GM12875 (cell line): ENCODE data around the gene NUPR1.
A peak's percentile ranks its signal among the peaks of the same experiment; 100 is the strongest.
"Not testable (repeated sequence)": the region's sequence is repeated elsewhere in the genome, so short reads cannot be mapped to it uniquely, and the experiment has no call there.

Experiments used
- H3K4me3 ChIP-seq: one replicate; pipeline ENCODE4 v1.5.1; 2011; ENCODE audit warnings: low read depth, low read length, control low read depth
- CTCF ChIP-seq: IDR thresholded peaks from 2 replicates; pipeline ENCODE4 v1.5.1; 2011; ENCODE audit warnings: low read depth, mild to moderate bottlenecking, control low read depth, inconsistent platforms, low read length, moderate library complexity, borderline replicate concordance; ENCODE audit not compliant: insufficient read depth

The NUPR1 gene

DNA sequence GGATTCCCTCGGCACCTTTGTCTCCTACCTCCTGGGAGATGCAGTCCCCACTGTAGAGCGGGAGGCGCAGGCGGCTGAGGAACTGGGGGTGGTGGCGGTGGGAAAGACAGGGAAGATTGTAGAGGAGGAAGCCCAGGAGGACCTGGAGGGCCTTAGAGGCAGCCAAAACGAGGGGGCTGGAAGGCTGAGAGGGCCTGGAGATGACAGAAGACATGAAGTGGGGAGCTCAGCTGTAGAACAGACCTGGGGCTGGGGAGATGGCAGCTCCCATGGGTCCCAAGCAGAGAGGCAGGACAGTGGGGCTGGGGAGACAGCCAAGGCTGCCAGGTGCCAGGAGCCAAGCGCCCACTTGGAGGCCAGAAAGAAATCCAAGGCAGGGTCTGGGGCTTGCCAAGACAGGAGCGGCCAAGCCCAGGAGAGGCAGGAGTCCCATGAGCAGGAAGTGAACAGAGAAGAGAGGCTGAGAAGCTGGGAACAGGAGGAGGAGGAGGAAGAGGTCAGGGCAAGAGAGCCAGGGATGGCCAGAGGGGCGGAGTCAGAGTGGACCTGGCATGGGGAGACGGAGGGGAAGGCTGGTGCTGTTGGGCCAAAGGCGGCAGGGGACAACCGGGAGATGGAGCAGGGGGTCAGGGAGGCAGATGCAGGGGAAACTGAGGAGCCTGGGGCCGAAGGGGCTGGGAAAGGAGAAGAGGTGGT lies 43.5 kb downstream of the NUPR1 start:
- TF ChIP-seq CTCF: no peak

DNA sequence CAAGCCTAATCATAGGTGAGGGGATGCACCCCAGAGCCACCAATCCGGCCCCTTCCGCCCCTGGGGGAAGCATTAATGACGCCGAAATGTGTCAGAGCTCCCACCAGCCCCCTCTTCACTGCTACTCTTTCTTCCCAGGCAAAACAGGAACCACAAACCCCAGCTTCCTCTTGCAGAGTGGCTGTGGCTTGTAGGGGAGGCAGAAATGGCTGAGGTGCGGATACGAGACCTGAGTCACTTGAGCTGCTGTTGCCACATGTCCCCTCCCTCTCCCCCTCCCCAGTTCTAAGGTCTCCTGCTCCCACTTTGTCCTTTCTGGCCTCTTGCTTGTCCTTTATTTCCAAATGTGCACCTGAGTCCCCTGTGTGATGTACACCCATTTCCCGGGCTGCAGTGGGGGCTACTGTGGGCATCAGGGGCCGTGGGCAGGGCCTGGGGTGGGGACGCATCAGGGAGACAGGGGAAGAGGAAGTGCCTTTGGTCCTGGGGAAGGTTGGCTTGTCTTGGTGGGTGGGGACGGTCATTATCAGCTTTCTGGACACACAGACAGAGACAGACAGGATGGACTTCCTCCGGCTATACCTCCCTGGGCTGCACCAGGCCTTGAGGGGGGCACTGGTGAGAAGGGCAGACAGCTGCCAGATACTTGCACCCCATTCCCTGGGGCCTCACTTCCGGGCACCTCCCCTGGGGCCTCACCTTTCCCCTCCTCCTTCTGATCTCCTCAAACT lies 44.5 kb downstream of the NUPR1 start, which contains the start of gene APOBR:
APOBR (plus strand) TSS at position 523 of the 731 bp plus-strand sequence; CDS start at position 562, 39 bp downstream.
- peak within 1 kb of the TSS; percentile 51 for H3K4me3 ChIP-seq
- no peak for TF ChIP-seq CTCF

More for the DNA sequence above, 43.5 kb downstream of the NUPR1 start:
- peak overlapping the region; percentile 51 for H3K4me3 ChIP-seq

DNA sequence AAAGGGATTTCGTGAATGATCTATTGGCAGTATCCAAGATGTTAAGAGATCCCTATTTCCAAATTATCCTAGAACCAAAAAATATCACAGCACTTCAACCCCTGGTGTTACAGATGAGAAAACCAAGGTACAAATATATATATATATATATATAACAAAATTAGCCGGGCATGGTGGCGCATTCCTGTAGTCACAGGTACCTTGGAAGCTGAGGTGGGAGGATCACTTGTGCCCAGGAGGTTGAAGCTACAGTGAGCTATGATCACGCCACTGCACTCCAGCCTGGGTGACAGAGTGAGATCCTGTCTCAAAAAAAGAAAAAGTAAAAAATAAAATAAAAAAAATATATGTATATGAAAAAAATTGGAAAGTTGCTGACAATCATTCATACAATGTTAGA lies 46.3 kb downstream of the NUPR1 start:
- H3K4me3 ChIP-seq: no peak overlapping the region

DNA sequence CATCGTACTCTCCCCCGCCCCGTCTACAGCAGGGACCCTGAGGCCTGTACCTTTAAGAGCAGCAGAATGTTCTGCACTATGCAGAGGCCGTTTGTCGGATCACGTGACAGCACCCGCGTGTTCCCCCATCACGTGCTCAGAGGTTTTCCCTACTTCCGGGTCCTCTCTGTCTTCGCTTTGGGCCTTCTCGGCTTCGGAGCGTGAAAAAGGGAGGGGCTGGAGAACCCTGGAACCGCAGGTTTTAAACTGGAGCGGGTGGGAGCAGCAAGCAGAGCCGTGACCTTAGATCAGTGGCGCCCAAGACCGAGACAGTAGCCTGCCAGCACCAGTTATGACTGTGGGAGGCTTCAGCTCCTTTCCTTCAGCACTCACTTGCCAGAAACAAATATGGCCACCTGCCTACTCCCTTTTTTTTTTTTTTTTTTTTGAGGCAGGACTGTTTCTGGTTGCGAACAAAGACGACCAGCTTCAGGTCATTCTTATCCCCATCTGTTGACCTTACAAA lies 46.8 kb downstream of the NUPR1 start, which contains the start of gene CLN3:
CLN3 (minus strand) TSS at position 105 of the 505 bp plus-strand sequence. CDS start 315 bp downstream, outside the sequence.
- no peak for TF ChIP-seq CTCF
- peak within 1 kb of the TSS; percentile 88 for H3K4me3 ChIP-seq

More for the DNA sequence above, 46.3 kb downstream of the NUPR1 start:
- TF ChIP-seq CTCF: no peak

DNA sequence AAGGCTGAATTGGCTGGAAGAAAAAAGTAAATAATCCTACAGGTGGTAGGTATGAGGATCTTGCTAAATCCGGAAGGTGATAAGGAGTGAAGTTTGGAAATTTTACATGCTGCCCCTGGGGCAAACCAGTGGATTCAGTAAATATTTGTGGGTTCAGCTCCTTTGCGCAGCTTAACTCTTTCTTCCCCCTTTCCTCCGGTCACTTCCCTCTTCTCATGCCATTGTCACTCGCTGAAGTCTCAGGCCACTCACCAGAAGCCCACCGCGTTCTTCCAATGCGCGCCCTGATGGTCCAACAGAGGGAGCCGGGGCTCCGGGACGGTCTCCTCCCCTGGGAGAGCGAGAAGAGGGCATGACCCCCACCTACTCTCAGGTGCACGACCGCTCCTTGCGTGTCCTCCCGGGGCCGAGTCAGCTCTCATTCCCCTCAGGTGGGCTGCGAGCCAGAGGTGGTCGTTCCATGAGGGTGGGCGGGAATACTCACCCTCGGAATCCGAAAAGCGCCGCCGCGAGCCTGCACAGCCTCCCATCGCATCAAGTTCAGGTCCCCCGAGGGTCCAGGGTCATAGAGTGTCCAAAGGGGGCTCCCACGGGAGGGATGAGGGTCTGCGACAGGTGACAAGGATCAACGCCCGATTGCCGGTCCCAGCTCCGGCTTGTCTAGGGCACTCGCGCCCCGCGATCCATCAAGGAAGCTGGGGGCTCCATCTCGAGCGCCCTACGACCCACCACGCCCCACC lies 47.4 kb downstream of the NUPR1 start:
- peak overlapping the region; percentile 88 for H3K4me3 ChIP-seq
- no peak for TF ChIP-seq CTCF

GRCh38 chr16:28486266-28486665 lies 52.5 kb downstream of the NUPR1 start:
- no peak for TF ChIP-seq CTCF
- H3K4me3 ChIP-seq: no peak overlapping the region

DNA sequence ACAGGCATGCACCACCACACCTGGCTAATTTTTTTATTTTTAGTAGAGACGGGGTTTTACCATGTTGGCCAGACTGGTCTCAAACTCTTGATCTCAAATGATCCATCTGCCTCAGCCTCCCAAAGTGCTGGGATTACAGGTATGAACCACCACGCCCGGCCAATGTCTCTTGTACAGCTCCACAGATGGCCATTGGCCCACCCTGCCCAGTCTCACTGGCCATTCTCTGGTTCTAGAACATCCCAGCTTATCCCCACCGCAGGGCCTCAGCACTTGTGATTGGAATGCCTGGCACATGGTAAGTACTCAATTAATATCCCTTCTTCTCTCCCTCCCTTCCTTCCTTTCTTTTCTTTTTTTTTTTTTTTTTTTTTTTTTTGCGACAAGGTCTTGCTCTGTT lies 55.4 kb downstream of the NUPR1 start:
- not testable (repeated sequence) for H3K4me3 ChIP-seq
